ENCODE results near the gene SLC12A2. TPM values are rescaled to one million over a fixed set of nuclear protein-coding genes. Genes with fewer than 3 reads are reported as not detected.
A peak's percentile ranks its signal among the peaks of the same experiment; 100 is the strongest.

Gene SLC12A2
- total RNA-seq, 1 donor from 2014 or later, result 31.6 TPM

- no peak for DNase-seq (ENCODE audit: low read depth)
Measured at GRCh38 chr5:128097224-128097623, 13.7 kb downstream of the SLC12A2 start.

- DNase-seq (ENCODE audit: low read depth), result no peak
Measured at GRCh38 chr5:128097781-128098180, 14.2 kb downstream of the SLC12A2 start.

GRCh38 chr5:128099944-128100343 lies 16.4 kb downstream of the SLC12A2 start:
- no peak for DNase-seq (ENCODE audit: low read depth)

GRCh38 chr5:128100860-128101557 lies 17.4 kb downstream of the SLC12A2 start:
- no peak for DNase-seq (ENCODE audit: low read depth)

- DNase-seq (ENCODE audit: low read depth), result peak; percentile 15
Measured at GRCh38 chr5:128101676-128102075, 18.1 kb downstream of the SLC12A2 start.

- no peak for DNase-seq (ENCODE audit: low read depth)
Measured at GRCh38 chr5:128105203-128105602, 21.6 kb downstream of the SLC12A2 start.

- no peak for DNase-seq (ENCODE audit: low read depth)
Measured at GRCh38 chr5:128109138-128109537, 25.6 kb downstream of the SLC12A2 start.

- DNase-seq (ENCODE audit: low read depth), result no peak
Measured at GRCh38 chr5:128109766-128110165, 26.2 kb downstream of the SLC12A2 start.

GRCh38 chr5:128111818-128112448 lies 28.4 kb downstream of the SLC12A2 start:
- peak; percentile 28 for DNase-seq (ENCODE audit: low read depth)

GRCh38 chr5:128116445-128116844 lies 32.9 kb downstream of the SLC12A2 start:
- no peak for DNase-seq (ENCODE audit: low read depth)

- DNase-seq (ENCODE audit: low read depth), result no peak
Measured at GRCh38 chr5:128118214-128118613, 34.6 kb downstream of the SLC12A2 start.

- DNase-seq (ENCODE audit: low read depth), result peak; percentile 6
Measured at GRCh38 chr5:128121651-128122050, 38.1 kb downstream of the SLC12A2 start.

GRCh38 chr5:128123936-128124335 lies 40.4 kb downstream of the SLC12A2 start:
- no peak for DNase-seq (ENCODE audit: low read depth)

- DNase-seq (ENCODE audit: low read depth), result no peak
Measured at GRCh38 chr5:128126241-128126640, 42.7 kb downstream of the SLC12A2 start.

- no peak for DNase-seq (ENCODE audit: low read depth)
Measured at GRCh38 chr5:128132499-128132898, 48.9 kb downstream of the SLC12A2 start.

GRCh38 chr5:128135286-128135685 lies 51.7 kb downstream of the SLC12A2 start:
- DNase-seq (ENCODE audit: low read depth), result no peak

GRCh38 chr5:128143911-128144310 lies 60.3 kb downstream of the SLC12A2 start:
- no peak for DNase-seq (ENCODE audit: low read depth)

GRCh38 chr5:128144491-128144890 lies 60.9 kb downstream of the SLC12A2 start:
- DNase-seq (ENCODE audit: low read depth), result peak; percentile 74

GRCh38 chr5:128146671-128147070 lies 63.1 kb downstream of the SLC12A2 start:
- no peak for DNase-seq (ENCODE audit: low read depth)

GRCh38 chr5:128154943-128155342 lies 71.4 kb downstream of the SLC12A2 start:
- no peak for DNase-seq (ENCODE audit: low read depth)

- no peak for DNase-seq (ENCODE audit: low read depth)
Measured at GRCh38 chr5:128155776-128156175, 72.2 kb downstream of the SLC12A2 start.

- DNase-seq (ENCODE audit: low read depth), result no peak
Measured at GRCh38 chr5:128156521-128156920, 73.0 kb downstream of the SLC12A2 start.

- DNase-seq (ENCODE audit: low read depth), result no peak
Measured at GRCh38 chr5:128158342-128158741, 74.8 kb downstream of the SLC12A2 start.

GRCh38 chr5:128163991-128164390 lies 80.4 kb downstream of the SLC12A2 start:
- no peak for DNase-seq (ENCODE audit: low read depth)
